Prostate gland (tissue), 2 donors: ENCODE measurements around the gene CCDC78.

ENCODE experiments used
- CTCF ChIP-seq, 4 experiments: fragments of 200-600 bp in 2 of 4; fragments of 450-650 bp in 2 of 4; sonication (generic) in 2 of 4; IDR thresholded peaks; 1 replicate in 3 of 4; 2 replicates in 1 of 4; pipeline ENCODE4 v1.5.1; 2016 to 2019; ENCODE audit warnings: antibody characterized with exemption in 4 of 4, mild to moderate bottlenecking in 2 of 4, moderate library complexity in 2 of 4
- POLR2A ChIP-seq: fragments of 450-650 bp; IDR thresholded peaks from one replicate; pipeline ENCODE4 v1.6.1; 2016; ENCODE audit warnings: antibody characterized with exemption, mild to moderate bottlenecking

GRCh38 chr16:704552-705380, 21.5 kb downstream of the CCDC78 start:
- TF ChIP-seq CTCF (IDR thresholded peaks at IDR 0.05) (no peak), POLR2A (no peak)
